Measurements from ENCODE around the gene KRT4. TPM values are rescaled to one million over a fixed set of nuclear protein-coding genes. Genes with fewer than 3 reads are reported as not detected.

The KRT4 gene
- total RNA-seq, 1 donor from 2014 or later, result not detected

DNA sequence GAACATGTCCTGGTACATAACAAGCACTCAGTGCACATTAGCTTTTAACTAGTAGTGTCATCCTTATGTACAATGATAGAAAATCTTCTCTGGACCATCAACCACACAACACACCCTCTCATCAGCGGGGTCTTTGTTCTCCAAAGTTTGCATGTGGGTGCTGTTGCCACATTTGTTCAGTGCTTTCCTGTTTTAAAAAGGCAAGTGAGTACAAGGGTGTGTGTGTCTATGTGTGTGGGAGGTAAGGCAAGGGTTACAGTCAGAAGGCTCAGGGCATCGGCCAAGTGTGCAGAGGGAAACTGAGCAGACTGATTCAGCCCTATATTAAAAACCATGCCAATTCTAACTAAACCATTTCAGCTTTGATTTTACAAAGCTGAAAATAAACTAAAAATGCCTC lies 54.7 kb downstream of the KRT4 start:
- no peak overlapping the region for H3K4me3 ChIP-seq (ENCODE audit: low read depth, low read length)
- TF ChIP-seq, protein P1, sequence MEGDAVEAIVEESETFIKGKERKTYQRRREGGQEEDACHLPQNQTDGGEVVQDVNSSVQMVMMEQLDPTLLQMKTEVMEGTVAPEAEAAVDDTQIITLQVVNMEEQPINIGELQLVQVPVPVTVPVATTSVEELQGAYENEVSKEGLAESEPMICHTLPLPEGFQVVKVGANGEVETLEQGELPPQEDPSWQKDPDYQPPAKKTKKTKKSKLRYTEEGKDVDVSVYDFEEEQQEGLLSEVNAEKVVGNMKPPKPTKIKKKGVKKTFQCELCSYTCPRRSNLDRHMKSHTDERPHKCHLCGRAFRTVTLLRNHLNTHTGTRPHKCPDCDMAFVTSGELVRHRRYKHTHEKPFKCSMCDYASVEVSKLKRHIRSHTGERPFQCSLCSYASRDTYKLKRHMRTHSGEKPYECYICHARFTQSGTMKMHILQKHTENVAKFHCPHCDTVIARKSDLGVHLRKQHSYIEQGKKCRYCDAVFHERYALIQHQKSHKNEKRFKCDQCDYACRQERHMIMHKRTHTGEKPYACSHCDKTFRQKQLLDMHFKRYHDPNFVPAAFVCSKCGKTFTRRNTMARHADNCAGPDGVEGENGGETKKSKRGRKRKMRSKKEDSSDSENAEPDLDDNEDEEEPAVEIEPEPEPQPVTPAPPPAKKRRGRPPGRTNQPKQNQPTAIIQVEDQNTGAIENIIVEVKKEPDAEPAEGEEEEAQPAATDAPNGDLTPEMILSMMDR (conservative IDR thresholded peaks at IDR 0.05; ENCODE audit: low read depth, low read length), result no peak
- DNase-seq (ENCODE audit: low read depth), result no peak

DNA sequence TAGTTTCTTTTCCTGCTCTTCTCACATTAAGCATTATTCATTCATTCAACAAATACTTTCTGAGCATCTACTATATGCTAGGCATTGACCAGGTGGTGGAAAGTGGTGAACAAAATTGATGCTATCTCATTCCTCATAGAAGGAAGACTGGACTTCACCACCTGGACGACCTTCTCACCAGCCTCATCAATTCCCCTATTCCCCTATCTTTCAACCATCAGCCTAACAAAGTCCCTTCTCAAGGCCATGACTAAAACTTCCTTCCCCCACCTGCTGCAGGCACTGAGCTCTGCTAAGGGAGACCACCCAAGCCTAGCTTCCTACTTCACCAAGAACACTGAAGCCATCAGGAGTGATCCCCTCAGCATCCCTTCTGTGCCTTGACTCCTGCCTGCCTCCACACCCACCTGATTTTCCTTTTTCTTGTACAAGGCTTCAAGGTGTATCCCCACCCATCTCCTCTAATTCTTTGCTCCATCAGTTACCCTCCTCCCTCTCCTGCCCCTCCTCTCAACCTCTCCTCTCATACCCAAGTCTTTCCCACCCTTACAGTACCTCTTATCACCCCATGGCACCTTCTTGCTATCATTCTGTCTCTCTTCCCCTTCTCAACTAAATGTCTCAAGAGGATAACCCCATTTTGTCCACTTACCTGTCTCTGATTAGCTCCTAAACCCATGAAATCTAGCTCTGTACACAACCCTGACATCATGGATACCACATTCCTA lies 56.3 kb downstream of the KRT4 start:
- no peak for DNase-seq (ENCODE audit: low read depth)
- TF ChIP-seq, protein P1 (conservative IDR thresholded peaks at IDR 0.05; ENCODE audit: low read depth, low read length), result no peak
- no peak overlapping the region for H3K4me3 ChIP-seq (ENCODE audit: low read depth, low read length)

Other genes starting within 250 kb of the KRT4 start
- not detected in 2 replicates for gene KRT74, start 240.3 kb downstream of the KRT4 start, total RNA-seq
- gene KRT72, start 212.7 kb downstream of the KRT4 start, total RNA-seq, result not detected in 2 replicates
- gene KRT73, start 195.6 kb downstream of the KRT4 start, total RNA-seq, result not detected in 2 replicates
- not detected in 2 replicates for gene KRT2, start 161.9 kb downstream of the KRT4 start, total RNA-seq
- gene KRT1, start 133.7 kb downstream of the KRT4 start, total RNA-seq, result not detected in 2 replicates
- gene KRT77, start 110.6 kb downstream of the KRT4 start, total RNA-seq, result not detected in 2 replicates
- not detected in 2 replicates for gene KRT76, start 36.8 kb downstream of the KRT4 start, total RNA-seq
- 0.06 TPM in 1 of 2 replicates, not detected in the other for gene KRT3, start 18.0 kb downstream of the KRT4 start, total RNA-seq
- 0.07 TPM in 1 of 2 replicates, not detected in the other for gene KRT79, start 20.2 kb upstream of the KRT4 start, total RNA-seq
- not detected in 2 replicates for gene KRT78, start 34.9 kb upstream of the KRT4 start, total RNA-seq
- gene KRT8, start 91.0 kb upstream of the KRT4 start, total RNA-seq, result 1,207 and 1,417 TPM in 2 replicates
- gene KRT18, start 135.0 kb upstream of the KRT4 start, total RNA-seq, result 1,855 and 2,668 TPM in 2 replicates
- 371 and 447 TPM in 2 replicates for gene EIF4B, start 192.3 kb upstream of the KRT4 start, total RNA-seq
- gene TNS2, start 235.9 kb upstream of the KRT4 start, total RNA-seq, result 6.7 and 10.8 TPM in 2 replicates